GM12892 (cell line): ENCODE results near the gene MAP4K1.

ENCODE experiments used
- POLR2A ChIP-seq: IDR thresholded peaks from 2 replicates; pipeline ENCODE4 v1.6.1; 2011; ENCODE audit warnings: low read depth, low read length, control low read depth
- TAF1 ChIP-seq: IDR thresholded peaks from 2 replicates; pipeline ENCODE4 v1.6.1; 2011; ENCODE audit warnings: low read depth, mild to moderate bottlenecking, control low read depth, low read length, borderline replicate concordance

GRCh38 chr19:38565691-38566105 is 52.1 kb downstream of the MAP4K1 start:
- TF ChIP-seq POLR2A: no peak
- no peak for TF ChIP-seq TAF1
